Activated naive CD4-positive, alpha-beta T cell treated with anti-CD3 and anti-CD28 coated beads, Interleukin-2, amount 50 U/mL, for 72 hours (primary cell): Measurements from ENCODE around the gene DLG2. TPM values are rescaled to one million over a fixed set of nuclear protein-coding genes. Genes with fewer than 3 reads are reported as not detected.

Experiments
- ATAC-seq, 2 donors: fragments of 150-1000 bp; cut with Tn5 transposase; 2 replicates each; pipeline ENCODE4 v1.10.0; 2021; ENCODE audit warnings: mild to moderate bottlenecking in 2 of 2, moderate library complexity in 2 of 2
- DNase-seq, 2 donors: peaks; one replicate each; pipeline ENCODE4 v3.0.0; 2021 to 2022; ENCODE audit warnings: low spot score in 2 of 2
- H3K27ac Mint-ChIP-seq, 2 donors: one replicate each; pipeline ENCODE4 v1.8.0; 2022; ENCODE audit warnings: mild to moderate bottlenecking in 2 of 2, mixed read lengths in 2 of 2
- H3K36me3 Mint-ChIP-seq, 2 donors: one replicate each; pipeline ENCODE4 v1.8.0; 2022; ENCODE audit warnings: mixed read lengths in 2 of 2
- H3K9me3 Mint-ChIP-seq, 2 donors: one replicate each; pipeline ENCODE4 v1.8.0; 2022; ENCODE audit warnings: mixed read lengths in 2 of 2
- total RNA-seq, 2 donors: library from RNA; stranded (reverse); gene quantifications; one replicate each; pipeline ENCODE4 v1.2.3, GENCODE V29; 2022

The DLG2 gene
- total RNA-seq, 2 donors from 2014 or later: 4.2 to 5.4 TPM

- no peaks in the 10 kb centered on the region for H3K9me3 Mint-ChIP-seq
- H3K36me3 Mint-ChIP-seq: no peaks in the 10 kb centered on the region
- no peak for ATAC-seq
- DNase-seq: no peak
- H3K27ac Mint-ChIP-seq: no peak overlapping the region
Observed at GRCh38 chr11:83537131-83537610, 2090.0 kb downstream of the DLG2 start.

- ATAC-seq (no peak), DNase-seq (no peak)
- Mint-ChIP-seq H3K36me3 (no peaks in the 10 kb centered on the region), H3K9me3 (no peaks in the 10 kb centered on the region), H3K27ac (no peak overlapping the region)
Observed at GRCh38 chr11:83533166-83533565, 2094.0 kb downstream of the DLG2 start.

GRCh38 chr11:83528877-83529276 lies 2098.3 kb downstream of the DLG2 start:
- H3K27ac Mint-ChIP-seq: no peak overlapping the region
- no peaks in the 10 kb centered on the region for H3K36me3 Mint-ChIP-seq
- no peaks in the 10 kb centered on the region for H3K9me3 Mint-ChIP-seq
- DNase-seq (no peak), ATAC-seq (no peak)

GRCh38 chr11:83528225-83528624 lies 2098.9 kb downstream of the DLG2 start:
- no peaks in the 10 kb centered on the region for H3K9me3 Mint-ChIP-seq
- H3K36me3 Mint-ChIP-seq: no peaks in the 10 kb centered on the region
- no peak for ATAC-seq
- no peak for DNase-seq
- no peak overlapping the region for H3K27ac Mint-ChIP-seq

GRCh38 chr11:83523676-83524075 lies 2103.5 kb downstream of the DLG2 start:
- Mint-ChIP-seq H3K27ac (no peak overlapping the region), H3K9me3 (peaks cover 0 to 4% of the 10 kb centered on the region in 2 donors), H3K36me3 (no peaks in the 10 kb centered on the region)
- ATAC-seq (no peak), DNase-seq (no peak)

- ATAC-seq: no peak
- no peak for DNase-seq
- Mint-ChIP-seq H3K9me3 (peaks cover 0 to 7% of the 10 kb centered on the region in 2 donors), H3K27ac (no peak overlapping the region), H3K36me3 (no peaks in the 10 kb centered on the region)
Observed at GRCh38 chr11:83522911-83523310, 2104.2 kb downstream of the DLG2 start.

GRCh38 chr11:83521647-83522596 lies 2105.2 kb downstream of the DLG2 start:
- Mint-ChIP-seq H3K27ac (no peak overlapping the region), H3K9me3 (peaks cover 5 to 7% of the 10 kb centered on the region in 2 donors), H3K36me3 (no peaks in the 10 kb centered on the region)
- DNase-seq (no peak), ATAC-seq (no peak)

GRCh38 chr11:83520849-83521248 lies 2106.3 kb downstream of the DLG2 start:
- ATAC-seq (no peak), DNase-seq (no peak)
- Mint-ChIP-seq H3K9me3 (peaks cover 6 to 7% of the 10 kb centered on the region in 2 donors), H3K27ac (no peak overlapping the region), H3K36me3 (no peaks in the 10 kb centered on the region)

GRCh38 chr11:83511646-83512045 lies 2115.5 kb downstream of the DLG2 start:
- ATAC-seq (no peak), DNase-seq (no peak)
- H3K36me3 Mint-ChIP-seq: no peaks in the 10 kb centered on the region
- peaks cover 5 to 6% of the 10 kb centered on the region in 2 donors for H3K9me3 Mint-ChIP-seq
- no peak overlapping the region for H3K27ac Mint-ChIP-seq

- Mint-ChIP-seq H3K27ac (no peak overlapping the region), H3K9me3 (peaks cover 5 to 6% of the 10 kb centered on the region in 2 donors), H3K36me3 (no peaks in the 10 kb centered on the region)
- no peak for DNase-seq
- no peak for ATAC-seq
Observed at GRCh38 chr11:83510530-83511460, 2116.3 kb downstream of the DLG2 start.

- no peak for ATAC-seq
- DNase-seq: no peak
- H3K36me3 Mint-ChIP-seq: no peaks in the 10 kb centered on the region
- H3K9me3 Mint-ChIP-seq: no peaks in the 10 kb centered on the region
- H3K27ac Mint-ChIP-seq: no peak overlapping the region
Observed at GRCh38 chr11:83508804-83509203, 2118.3 kb downstream of the DLG2 start.

- Mint-ChIP-seq H3K36me3 (no peaks in the 10 kb centered on the region), H3K9me3 (peaks cover 0 to 4% of the 10 kb centered on the region in 2 donors), H3K27ac (no peak overlapping the region)
- DNase-seq (no peak), ATAC-seq (no peak)
Observed at GRCh38 chr11:83502041-83502440, 2125.1 kb downstream of the DLG2 start.

- Mint-ChIP-seq H3K27ac (no peak overlapping the region), H3K9me3 (no peaks in the 10 kb centered on the region), H3K36me3 (no peaks in the 10 kb centered on the region)
- ATAC-seq (no peak), DNase-seq (no peak)
Observed at GRCh38 chr11:83493917-83494316, 2133.2 kb downstream of the DLG2 start.

GRCh38 chr11:83493034-83493433 lies 2134.1 kb downstream of the DLG2 start:
- DNase-seq (no peak), ATAC-seq (no peak)
- Mint-ChIP-seq H3K36me3 (no peaks in the 10 kb centered on the region), H3K9me3 (no peaks in the 10 kb centered on the region), H3K27ac (no peak overlapping the region)

- Mint-ChIP-seq H3K36me3 (no peaks in the 10 kb centered on the region), H3K27ac (no peak overlapping the region), H3K9me3 (no peaks in the 10 kb centered on the region)
- ATAC-seq (no peak), DNase-seq (no peak)
Observed at GRCh38 chr11:83483808-83484207, 2143.3 kb downstream of the DLG2 start.

GRCh38 chr11:83480811-83481210 lies 2146.3 kb downstream of the DLG2 start:
- no peak overlapping the region for H3K27ac Mint-ChIP-seq
- ATAC-seq (no peak), DNase-seq (no peak)
- H3K36me3 Mint-ChIP-seq: no peaks in the 10 kb centered on the region
- no peaks in the 10 kb centered on the region for H3K9me3 Mint-ChIP-seq

- no peak for ATAC-seq
- no peak overlapping the region for H3K27ac Mint-ChIP-seq
- no peaks in the 10 kb centered on the region for H3K36me3 Mint-ChIP-seq
- DNase-seq: no peak
- no peaks in the 10 kb centered on the region for H3K9me3 Mint-ChIP-seq
Observed at GRCh38 chr11:83480251-83480650, 2146.9 kb downstream of the DLG2 start.
